ENCODE measurements around the gene RNF38. TPM values are rescaled to one million over a fixed set of nuclear protein-coding genes. Genes with fewer than 3 reads are reported as not detected.

Gene RNF38
- total RNA-seq, 1 experiment from 2014 or later, result 18.1 TPM

DNA sequence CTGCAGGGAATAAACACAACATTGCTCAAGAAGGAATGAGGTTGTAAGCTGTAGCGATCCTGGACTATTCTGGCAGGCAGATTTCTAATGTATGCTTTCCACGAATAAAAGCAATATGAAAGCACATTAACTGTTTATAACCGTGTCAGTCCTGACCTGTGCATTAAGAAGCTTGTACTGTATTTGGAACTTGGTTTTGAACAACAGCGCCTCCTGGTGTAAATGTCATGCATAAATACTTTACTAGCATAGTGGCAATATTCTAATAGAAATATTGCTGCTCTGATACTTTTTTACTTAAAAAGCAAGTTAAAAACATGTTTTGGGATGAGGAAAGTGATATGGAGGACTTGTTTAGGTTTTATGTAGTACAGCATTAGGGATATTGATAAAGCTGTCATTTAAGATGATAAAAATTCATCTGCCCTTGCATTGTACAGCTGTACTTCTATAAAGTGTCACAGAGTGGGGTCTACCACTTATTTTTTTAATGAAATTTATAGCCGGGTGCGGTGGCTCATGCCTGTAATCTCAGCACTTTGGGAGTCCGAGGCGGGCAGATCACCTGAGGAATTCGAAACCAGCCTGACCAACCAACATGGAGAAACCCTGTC is 71.2 kb downstream of the RNF38 start:
- H4K20me1 ChIP-seq (ENCODE audit: insufficient read depth), result no peaks in the 10 kb centered on the region
- peak; percentile 63 for DNase-seq (ENCODE audit: low read depth, low spot score)
- no peak overlapping the region for H3K9ac ChIP-seq (ENCODE audit: low read length)
- TF ChIP-seq, protein P1, sequence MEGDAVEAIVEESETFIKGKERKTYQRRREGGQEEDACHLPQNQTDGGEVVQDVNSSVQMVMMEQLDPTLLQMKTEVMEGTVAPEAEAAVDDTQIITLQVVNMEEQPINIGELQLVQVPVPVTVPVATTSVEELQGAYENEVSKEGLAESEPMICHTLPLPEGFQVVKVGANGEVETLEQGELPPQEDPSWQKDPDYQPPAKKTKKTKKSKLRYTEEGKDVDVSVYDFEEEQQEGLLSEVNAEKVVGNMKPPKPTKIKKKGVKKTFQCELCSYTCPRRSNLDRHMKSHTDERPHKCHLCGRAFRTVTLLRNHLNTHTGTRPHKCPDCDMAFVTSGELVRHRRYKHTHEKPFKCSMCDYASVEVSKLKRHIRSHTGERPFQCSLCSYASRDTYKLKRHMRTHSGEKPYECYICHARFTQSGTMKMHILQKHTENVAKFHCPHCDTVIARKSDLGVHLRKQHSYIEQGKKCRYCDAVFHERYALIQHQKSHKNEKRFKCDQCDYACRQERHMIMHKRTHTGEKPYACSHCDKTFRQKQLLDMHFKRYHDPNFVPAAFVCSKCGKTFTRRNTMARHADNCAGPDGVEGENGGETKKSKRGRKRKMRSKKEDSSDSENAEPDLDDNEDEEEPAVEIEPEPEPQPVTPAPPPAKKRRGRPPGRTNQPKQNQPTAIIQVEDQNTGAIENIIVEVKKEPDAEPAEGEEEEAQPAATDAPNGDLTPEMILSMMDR (IDR thresholded peaks at IDR 0.05 in 2 of 3, conservative IDR thresholded peaks at IDR 0.05 in 1 of 3; ENCODE audit: borderline replicate concordance in 1 of 3, insufficient read depth in 1 of 3, low read depth in 2 of 3, low read length in 2 of 3), result peak; percentile 67 to 86 (median 84)
- TF ChIP-seq EZH2phosphoT487 (IDR thresholded peaks at IDR 0.05; ENCODE audit: borderline replicate concordance) (no peak), EGR1 (IDR thresholded peaks at IDR 0.05; ENCODE audit: low read depth) (no peak), ZFX (IDR thresholded peaks at IDR 0.05) (no peak), RAD21 (IDR thresholded peaks at IDR 0.05; ENCODE audit: low read depth) (peak; percentile 87)
- ChIA-PET CTCF (interaction anchor here (0.6 to 3.2 kb wide), 18 partner anchors 9 to 400 kb away, joined by 3 to 22 read pairs (median 4); partner anchors contain the start of genes CLTA and GNE), POLR2A (interaction anchor here (0.6 to 1.0 kb wide), 2 partner anchors 12 to 320 kb away, joined by 3 to 5 read pairs; no protein-coding TSS in a partner anchor), RAD21 (ENCODE audit: low non-redundant PET in 1 of 2, low total read pairs in 2 of 2, uncharacterized antibody in 2 of 2, unreplicated experiment in 2 of 2) (interaction anchor here in 1 of 2 experiments (1.0 to 1.2 kb wide), 2 partner anchors 80 to 138 kb away, joined by 3 to 4 read pairs; partner anchors contain the start of gene CLTA)
- no peak overlapping the region for H3K4me2 ChIP-seq (ENCODE audit: low read length)
- no peaks in the 10 kb centered on the region for H3K9me2 ChIP-seq (ENCODE audit: insufficient read depth)
- intact Hi-C loops (cut with micrococcal nuclease), result loop anchor here (2.0 to 10.0 kb wide), 2 partner anchors 80 to 224 kb away; no protein-coding TSS in a partner anchor
- no TSS peak for BruUV-seq (replicated peaks)
- H2AFZ ChIP-seq (ENCODE audit: low read depth, low read length, poor library complexity, severe bottlenecking), result no peak overlapping the region
- ATAC-seq, result peak; percentile 86
- no peaks in the 10 kb centered on the region for H3K36me3 ChIP-seq (ENCODE audit: control insufficient read depth in 1 of 2, insufficient read depth in 2 of 2, low read length in 2 of 2)
- no peaks in the 10 kb centered on the region for H3K79me2 ChIP-seq (ENCODE audit: insufficient read depth, low read length)
- no peaks in the 10 kb centered on the region for H3K9me3 ChIP-seq (ENCODE audit: control insufficient read depth in 1 of 2, insufficient read depth in 1 of 2, low read depth in 1 of 2, low read length in 2 of 2)
- no peaks in the 10 kb centered on the region for H3K27me3 ChIP-seq (ENCODE audit: insufficient read depth, low read length)
- H3K27ac ChIP-seq (ENCODE audit: low read depth, low read length), result no peak overlapping the region
- H3K4me3 ChIP-seq (replicated peaks in 1 of 2; ENCODE audit: low read depth in 1 of 2, low read length in 2 of 2), result no peak overlapping the region
- no peaks in the 10 kb centered on the region; a peak in 1 of 4 replicates for H3K4me1 ChIP-seq (ENCODE audit: control insufficient read depth in 1 of 2, insufficient read depth in 2 of 2, low read length in 2 of 2)
